SU-DHL-6 (cell line): ENCODE results near the gene JAKMIP1.

Source experiments
- CTCF ChIP-seq: fragments of 200-600 bp; sonication (generic); IDR thresholded peaks from one replicate; pipeline ENCODE4 v1.5.1; 2017; ENCODE audit warnings: antibody characterized with exemption, mild to moderate bottlenecking, low read length, moderate library complexity; ENCODE audit not compliant: insufficient read depth, poor library complexity, severe bottlenecking
- EZH2phosphoT487 ChIP-seq: fragments of 200-600 bp; sonication (generic), shearing (Covaris generic); conservative IDR thresholded peaks from 2 replicates; pipeline ENCODE4 v1.6.1; 2018; ENCODE audit warnings: mild to moderate bottlenecking, antibody characterized with exemption, low read length, moderate library complexity, mixed read lengths

- no peak for TF ChIP-seq CTCF
- TF ChIP-seq EZH2phosphoT487, result no peak
Observed at GRCh38 chr4:6032249-6033244, 167.8 kb downstream of the JAKMIP1 start.
